Ishikawa (cell line): ENCODE results near the gene THOC2.

Source experiments
- CEBPB ChIP-seq: IDR thresholded peaks from 2 replicates; pipeline ENCODE4 v1.6.1; 2012
- EP300 ChIP-seq: IDR thresholded peaks from 2 replicates; pipeline ENCODE4 v1.6.1; 2012; ENCODE audit warnings: borderline replicate concordance
- FOXM1 ChIP-seq: IDR thresholded peaks from 2 replicates; pipeline ENCODE4 v1.6.1; 2012; ENCODE audit warnings: low read depth, borderline replicate concordance
- NFIC ChIP-seq: IDR thresholded peaks from 2 replicates; pipeline ENCODE4 v1.6.1; 2012
- RAD21 ChIP-seq: IDR thresholded peaks from 2 replicates; pipeline ENCODE4 v1.6.1; 2012; ENCODE audit warnings: low read depth
- REST ChIP-seq: IDR thresholded peaks from 2 replicates; pipeline ENCODE4 v1.6.1; 2012; ENCODE audit warnings: low read depth, mild to moderate bottlenecking
- TCF12 ChIP-seq: IDR thresholded peaks from 2 replicates; pipeline ENCODE4 v1.6.1; 2012; ENCODE audit warnings: low read depth
- TEAD4 ChIP-seq: IDR thresholded peaks from 2 replicates; pipeline ENCODE4 v1.6.1; 2012
- USF1 ChIP-seq: IDR thresholded peaks from 2 replicates; pipeline ENCODE4 v1.6.1; 2012
- YY1 ChIP-seq: IDR thresholded peaks from 2 replicates; pipeline ENCODE4 v1.6.1; 2012; ENCODE audit warnings: low read depth
- TF ChIP-seq, protein P1 (sequence below): IDR thresholded peaks from 2 replicates; pipeline ENCODE4 v1.6.1; 2012

DNA sequence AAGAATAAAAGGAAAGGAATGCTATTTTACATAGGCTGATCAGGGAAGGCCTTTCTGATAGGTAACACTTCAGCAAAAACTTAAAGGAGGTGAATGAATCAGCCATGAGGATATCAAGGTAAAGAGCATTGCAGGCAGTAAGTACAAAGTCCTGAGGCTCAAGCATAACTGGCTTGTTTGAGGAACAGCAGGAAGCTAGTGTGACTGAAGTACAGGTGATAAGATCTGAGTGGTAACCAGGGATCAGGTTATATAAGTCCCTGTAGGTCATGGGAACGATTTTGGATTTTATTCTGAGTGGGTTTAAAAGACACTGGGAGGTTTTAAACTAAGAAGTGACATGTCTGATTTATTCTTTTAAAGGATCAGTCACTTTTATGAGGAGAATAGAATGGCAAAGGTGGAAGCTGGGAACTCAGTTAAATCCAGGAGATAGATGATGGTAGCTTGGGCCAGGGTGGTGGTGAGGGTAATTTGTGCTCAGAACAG lies 47.1 kb upstream of the THOC2 start:
- TF ChIP-seq, protein P1, sequence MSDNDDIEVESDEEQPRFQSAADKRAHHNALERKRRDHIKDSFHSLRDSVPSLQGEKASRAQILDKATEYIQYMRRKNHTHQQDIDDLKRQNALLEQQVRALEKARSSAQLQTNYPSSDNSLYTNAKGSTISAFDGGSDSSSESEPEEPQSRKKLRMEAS, result no peak
- TF ChIP-seq USF1, result no peak
- TF ChIP-seq TCF12, result no peak
- TF ChIP-seq YY1, result no peak
- no peak for TF ChIP-seq CEBPB
- no peak for TF ChIP-seq FOXM1
- TF ChIP-seq EP300, result no peak
- TF ChIP-seq RAD21, result no peak
- TF ChIP-seq REST, result no peak
- TF ChIP-seq TEAD4, result no peak
- no peak for TF ChIP-seq NFIC
